Stimulated activated CD8-positive, alpha-beta memory T cell treated with anti-CD3 and anti-CD28 coated beads, Interleukin-4, amount 100 ng/mL, for 24 hours (primary cell): ENCODE measurements around the gene OR2A12.
A peak's percentile ranks its signal among the peaks of the same experiment; 100 is the strongest.
"Not testable (repeated sequence)": the region's sequence is repeated elsewhere in the genome, so short reads cannot be mapped to it uniquely, and the experiment has no call there.

ENCODE experiments used
- DNase-seq: peaks from one replicate; pipeline ENCODE4 v3.0.0-alpha.2; 2020; ENCODE audit warnings: low read depth

Gene OR2A12

GRCh38 chr7:144122876-144123275 is 36.8 kb downstream of the OR2A12 start, which contains the start of gene OR2A14:
TSS of gene OR2A14 (plus strand) at chr7:144123176. CDS start at chr7:144129113, 5,937 bp downstream.
- DNase-seq: no peak

DNA sequence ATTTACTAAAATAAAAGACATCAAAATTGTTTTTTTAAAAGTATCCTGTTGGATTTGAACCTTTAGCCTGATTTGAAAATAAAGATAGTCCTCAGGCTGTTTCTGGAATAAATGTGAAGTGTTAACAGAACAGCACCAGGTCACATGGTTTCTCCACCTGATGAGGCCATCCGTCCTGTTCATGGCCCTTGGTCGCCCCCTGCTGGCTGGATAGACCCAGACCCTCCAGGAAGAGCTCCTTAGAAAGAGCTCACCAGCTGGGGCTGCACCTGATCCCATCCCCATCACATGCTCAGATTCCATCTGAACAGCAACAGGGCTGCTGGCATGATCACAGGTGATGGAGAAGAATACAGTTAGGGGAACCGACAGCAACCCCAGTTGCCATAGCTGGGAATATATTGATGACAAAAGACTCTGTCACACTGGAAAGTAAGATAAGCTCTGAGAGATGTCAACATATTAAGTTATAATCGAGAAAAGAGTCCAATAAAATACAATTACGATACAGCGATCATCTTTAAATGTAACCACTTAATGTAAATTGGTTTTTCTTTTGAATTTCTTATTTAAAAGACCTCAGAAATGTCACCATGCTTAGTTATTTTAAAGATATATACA is 41.7 kb downstream of the OR2A12 start:
- DNase-seq: peak; percentile 84

DNA sequence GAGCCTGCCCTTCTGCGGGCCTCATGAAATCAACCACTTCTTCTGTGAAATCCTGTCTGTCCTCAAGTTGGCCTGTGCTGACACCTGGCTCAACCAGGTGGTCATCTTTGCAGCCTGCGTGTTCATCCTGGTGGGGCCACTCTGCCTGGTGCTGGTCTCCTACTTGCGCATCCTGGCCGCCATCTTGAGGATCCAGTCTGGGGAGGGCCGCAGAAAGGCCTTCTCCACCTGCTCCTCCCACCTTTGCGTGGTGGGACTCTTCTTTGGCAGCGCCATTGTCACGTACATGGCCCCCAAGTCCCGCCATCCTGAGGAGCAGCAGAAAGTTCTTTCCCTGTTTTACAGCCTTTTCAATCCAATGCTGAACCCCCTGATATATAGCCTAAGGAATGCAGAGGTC is 43.5 kb downstream of the OR2A12 start:
- DNase-seq: not testable (repeated sequence)

DNA sequence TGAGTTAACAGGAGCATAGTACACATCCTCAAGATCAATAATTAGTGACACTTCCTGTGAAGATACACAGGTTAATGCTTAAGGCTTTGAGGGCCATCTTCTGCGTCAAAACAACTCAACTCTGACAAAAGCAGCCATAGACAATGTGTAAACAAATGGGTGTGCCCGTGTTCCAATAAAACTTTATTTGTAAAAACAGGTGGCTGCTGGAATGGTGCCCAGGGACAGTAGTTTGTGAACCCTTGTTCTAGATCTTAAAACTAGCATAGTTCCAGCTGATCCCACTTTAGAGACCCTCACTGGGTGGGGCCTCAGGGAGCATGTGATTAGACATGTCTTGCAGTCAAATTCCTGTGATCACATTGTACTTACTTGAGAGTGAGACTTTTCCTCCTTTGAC is 44.7 kb downstream of the OR2A12 start:
- no peak for DNase-seq

DNA sequence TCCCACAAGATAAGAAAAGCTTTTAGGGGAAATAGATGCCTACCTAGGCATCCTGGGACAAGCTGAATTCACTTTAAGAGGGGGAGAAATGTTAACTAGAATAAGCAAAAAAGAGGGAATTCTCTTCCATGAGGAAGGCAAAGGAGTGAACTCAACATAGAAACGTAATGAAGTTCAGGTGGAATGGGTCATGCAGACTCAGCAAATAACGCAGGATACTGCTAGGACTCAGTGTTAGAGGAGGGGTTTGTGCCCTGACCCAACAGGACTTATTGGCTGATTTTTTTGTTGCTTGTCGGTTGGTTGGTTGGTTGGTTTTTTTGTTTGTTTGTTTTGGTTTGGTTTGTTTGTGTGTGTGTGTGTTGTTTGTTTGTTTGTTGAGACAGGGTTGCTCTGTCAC is 46.2 kb downstream of the OR2A12 start:
- no peak for DNase-seq

GRCh38 chr7:144133307-144133706 is 47.2 kb downstream of the OR2A12 start:
- DNase-seq: no peak

DNA sequence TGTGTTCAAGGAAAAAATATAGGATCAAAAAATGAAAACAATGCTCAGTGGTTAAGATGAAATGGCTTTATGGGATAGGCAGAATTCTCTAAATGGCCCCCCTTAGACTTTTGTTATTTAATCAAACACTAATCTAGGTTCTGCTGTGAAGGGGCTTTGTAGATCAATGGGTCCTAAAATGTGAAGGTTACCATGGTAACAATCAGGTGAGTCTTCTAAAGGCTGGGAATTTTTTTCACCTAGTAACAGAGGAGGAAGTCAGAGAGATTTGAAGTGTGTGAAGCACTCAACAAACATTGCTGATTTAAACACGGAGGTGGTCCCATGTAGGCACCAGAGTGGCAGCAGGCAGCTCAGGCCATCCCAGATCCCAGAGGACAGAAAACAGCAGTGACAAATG is 48.0 kb downstream of the OR2A12 start:
- no peak for DNase-seq

DNA sequence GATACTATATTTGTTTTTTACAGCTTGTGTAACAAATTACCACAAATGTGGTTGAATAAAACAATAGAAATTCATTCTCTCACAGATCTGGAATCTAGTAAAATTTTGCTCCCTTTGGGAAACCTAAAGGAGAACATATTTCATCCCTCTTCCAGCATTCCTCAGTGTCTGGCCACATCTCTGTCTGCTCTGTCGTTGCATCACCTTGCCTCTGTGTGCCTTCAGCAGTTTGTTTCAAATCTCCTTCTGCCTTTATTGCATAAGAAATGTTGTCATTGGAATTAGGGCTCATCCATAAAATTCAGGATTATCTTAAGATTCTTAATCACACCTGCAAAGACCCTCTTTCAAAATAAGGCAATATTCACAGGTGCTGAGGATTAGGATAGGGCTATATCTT is 51.4 kb downstream of the OR2A12 start:
- DNase-seq: no peak

- no peak for DNase-seq
Measured at GRCh38 chr7:144142187-144142586, 56.1 kb downstream of the OR2A12 start.

DNA sequence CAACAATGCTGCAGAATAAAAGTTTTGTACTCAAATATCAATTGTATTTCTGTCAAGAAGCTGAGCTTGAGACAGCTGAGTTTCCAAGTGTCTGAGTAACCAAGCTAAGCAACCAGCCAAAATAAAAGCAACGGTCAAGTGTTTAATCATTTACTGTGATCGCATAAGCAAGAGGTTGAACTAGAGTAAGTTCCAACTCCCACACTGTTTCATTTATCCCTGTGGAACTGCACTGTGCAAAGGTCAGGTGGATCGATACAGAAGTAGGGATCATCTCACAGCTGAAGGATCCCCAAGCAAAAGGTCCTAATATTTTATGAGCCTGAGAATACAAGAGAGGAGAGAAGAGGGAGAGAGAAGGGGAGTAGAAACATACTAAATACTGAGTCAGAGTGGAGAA is 58.3 kb downstream of the OR2A12 start:
- no peak for DNase-seq

GRCh38 chr7:144148224-144148827 is 62.2 kb downstream of the OR2A12 start:
- no peak for DNase-seq
